H7 (cell line): Measurements from ENCODE around the gene GPR132. TPM values are rescaled to one million over a fixed set of nuclear protein-coding genes. Genes with fewer than 3 reads are reported as not detected.

ENCODE experiments used
- DNase-seq: peaks from one replicate; pipeline ENCODE4 v3.0.0; 2012
- H3K27me3 ChIP-seq: 2 replicates; pipeline ENCODE4 v1.6.0; 2011; ENCODE audit warnings: mild to moderate bottlenecking, low read length; ENCODE audit not compliant: control insufficient read depth, insufficient read depth
- H3K36me3 ChIP-seq: replicated peaks from 2 replicates; pipeline ENCODE4 v1.5.1; 2011; ENCODE audit warnings: low read length; ENCODE audit not compliant: control insufficient read depth, insufficient read depth
- H3K4me3 ChIP-seq: 2 replicates; pipeline ENCODE4 v1.5.1; 2011; ENCODE audit warnings: low read depth, mild to moderate bottlenecking, control low read depth, low read length, moderate library complexity; ENCODE audit not compliant: insufficient read depth
- total RNA-seq: library from RNA; depleted of rRNA; stranded (reverse); fragments of >200 nt; shearing (Covaris generic); gene quantifications from 2 replicates; pipeline ENCODE4 v1.2.3, GENCODE V29; 2014

GPR132 gene
- total RNA-seq, 1 experiment from 2014 or later: not detected

GRCh38 chr14:105053421-105053820 lies 11.8 kb downstream of the GPR132 start:
- Histone ChIP-seq H3K36me3 (no peaks in the 10 kb centered on the region), H3K27me3 (peaks cover 17% of the 10 kb centered on the region; the same call in 1 of the 2 replicates), H3K4me3 (no peak overlapping the region)
- peak; percentile 21 for DNase-seq

- no peaks in the 10 kb centered on the region for H3K36me3 ChIP-seq
- no peak for DNase-seq
- H3K27me3 ChIP-seq: peaks cover 17% of the 10 kb centered on the region; the same call in 1 of the 2 replicates
- H3K4me3 ChIP-seq: no peak overlapping the region
These were observed 13.1 kb downstream of the GPR132 start for GRCh38 chr14:105052110-105052458.

- Histone ChIP-seq H3K4me3 (no peak overlapping the region), H3K27me3 (peaks cover 13% of the 10 kb centered on the region; the same call in 1 of the 2 replicates), H3K36me3 (no peaks in the 10 kb centered on the region)
- DNase-seq: peak; percentile 47
These were observed 13.8 kb downstream of the GPR132 start for GRCh38 chr14:105051182-105052109.

- H3K4me3 ChIP-seq: no peak overlapping the region
- peaks cover 4% of the 10 kb centered on the region; the same call in 1 of the 2 replicates for H3K27me3 ChIP-seq
- DNase-seq: peak; percentile 45
- H3K36me3 ChIP-seq: no peaks in the 10 kb centered on the region
These were observed 14.7 kb downstream of the GPR132 start for GRCh38 chr14:105050551-105050897.

GRCh38 chr14:105049753-105050550 lies 15.3 kb downstream of the GPR132 start:
- no peaks in the 10 kb centered on the region for H3K36me3 ChIP-seq
- H3K27me3 ChIP-seq: no peaks in the 10 kb centered on the region; the same call in 1 of the 2 replicates
- H3K4me3 ChIP-seq: no peak overlapping the region
- DNase-seq: peak; percentile 55

GRCh38 chr14:105047283-105048016 lies 17.8 kb downstream of the GPR132 start:
- no peaks in the 10 kb centered on the region; the same call in 1 of the 2 replicates for H3K27me3 ChIP-seq
- no peaks in the 10 kb centered on the region for H3K36me3 ChIP-seq
- DNase-seq: peak; percentile 58
- H3K4me3 ChIP-seq: no peak overlapping the region

GRCh38 chr14:105046891-105047282 lies 18.3 kb downstream of the GPR132 start:
- no peaks in the 10 kb centered on the region; the same call in 1 of the 2 replicates for H3K27me3 ChIP-seq
- DNase-seq: peak; percentile 42
- no peak overlapping the region for H3K4me3 ChIP-seq
- no peaks in the 10 kb centered on the region for H3K36me3 ChIP-seq

GRCh38 chr14:105045710-105046326 lies 19.4 kb downstream of the GPR132 start:
- peak; percentile 98 for DNase-seq
- Histone ChIP-seq H3K4me3 (no peak overlapping the region), H3K36me3 (no peaks in the 10 kb centered on the region), H3K27me3 (no peaks in the 10 kb centered on the region; the same call in 1 of the 2 replicates)

- H3K27me3 ChIP-seq: no peaks in the 10 kb centered on the region; the same call in 1 of the 2 replicates
- DNase-seq: no peak
- H3K36me3 ChIP-seq: no peaks in the 10 kb centered on the region
These were observed 21.6 kb downstream of the GPR132 start for GRCh38 chr14:105043641-105044040.

GRCh38 chr14:105042813-105043212 lies 22.4 kb downstream of the GPR132 start:
- peak; percentile 41 for DNase-seq
- no peaks in the 10 kb centered on the region; the same call in 1 of the 2 replicates for H3K27me3 ChIP-seq
- no peak overlapping the region for H3K4me3 ChIP-seq
- no peaks in the 10 kb centered on the region for H3K36me3 ChIP-seq

More at GRCh38 chr14:105043641-105044040, 21.6 kb downstream of the GPR132 start:
- H3K4me3 ChIP-seq: no peak overlapping the region

- peak; percentile 57 for DNase-seq
- Histone ChIP-seq H3K27me3 (no peaks in the 10 kb centered on the region; the same call in 1 of the 2 replicates), H3K4me3 (no peak overlapping the region), H3K36me3 (no peaks in the 10 kb centered on the region)
These were observed 23.1 kb downstream of the GPR132 start for GRCh38 chr14:105041841-105042765.

GRCh38 chr14:105039458-105040205 lies 25.6 kb downstream of the GPR132 start:
- no peak for DNase-seq

More at GRCh38 chr14:105039458-105040205, 25.6 kb downstream of the GPR132 start:
- Histone ChIP-seq H3K27me3 (no peaks in the 10 kb centered on the region), H3K4me3 (no peak overlapping the region), H3K36me3 (no peaks in the 10 kb centered on the region)
